Mononuclear cell (primary cell): ENCODE data around the gene KIF2B. TPM values are rescaled to one million over a fixed set of nuclear protein-coding genes. Genes with fewer than 3 reads are reported as not detected.
"Not testable (repeated sequence)": the region's sequence is repeated elsewhere in the genome, so short reads cannot be mapped to it uniquely, and the experiment has no call there.

Experiments used
- H3K27me3 ChIP-seq: 2 replicates; pipeline ENCODE4 v1.6.0; 2011; ENCODE audit warnings: low read length, control low read depth; ENCODE audit not compliant: insufficient read depth
- H3K4me1 ChIP-seq: 2 replicates; pipeline ENCODE4 v1.5.1; 2011; ENCODE audit warnings: mild to moderate bottlenecking, low read length, control low read depth; ENCODE audit not compliant: insufficient read depth
- H3K4me3 ChIP-seq: 2 replicates; pipeline ENCODE4 v1.5.1; 2011; ENCODE audit warnings: mild to moderate bottlenecking, low read length, moderate library complexity
- H3K9me3 ChIP-seq: 2 replicates; pipeline ENCODE4 v1.5.1; 2011; ENCODE audit warnings: low read depth, mild to moderate bottlenecking, control low read depth, low read length
- total RNA-seq: library from RNA; depleted of rRNA; stranded (reverse); fragments of >200 nt; gene quantifications from one replicate; pipeline ENCODE4 v1.2.3, GENCODE V29; 2012

Gene KIF2B
- total RNA-seq, 1 donor = not detected

- Histone ChIP-seq H3K27me3 (no peaks in the 10 kb centered on the region), H3K9me3 (no peaks in the 10 kb centered on the region), H3K4me1 (no peaks in the 10 kb centered on the region), H3K4me3 (no peak overlapping the region)
These were observed 14.4 kb downstream of the KIF2B start for GRCh38 chr17:53837131-53837530.

- Histone ChIP-seq H3K4me1 (no peaks in the 10 kb centered on the region), H3K27me3 (no peaks in the 10 kb centered on the region), H3K9me3 (no peaks in the 10 kb centered on the region), H3K4me3 (no peak overlapping the region)
These were observed 21.9 kb downstream of the KIF2B start for GRCh38 chr17:53844491-53845107.

- not testable (repeated sequence) for H3K27me3 ChIP-seq, H3K9me3 ChIP-seq, H3K4me3 ChIP-seq, H3K4me1 ChIP-seq
These were observed 48.4 kb downstream of the KIF2B start for GRCh38 chr17:53871128-53871527.
